Activated CD4-positive, alpha-beta T cell treated with anti-CD3 and anti-CD28 coated beads for 36 hours (primary cell): ENCODE results near the gene LAIR1. TPM values are rescaled to one million over a fixed set of nuclear protein-coding genes. Genes with fewer than 3 reads are reported as not detected.
"Not testable (repeated sequence)": the region's sequence is repeated elsewhere in the genome, so short reads cannot be mapped to it uniquely, and the experiment has no call there.

Experiments used
- ATAC-seq: fragments of 200-7000 bp; cut with Tn5 transposase; one replicate; pipeline ENCODE4 v1.10.0; 2021; ENCODE audit warnings: mild to moderate bottlenecking, moderate library complexity
- CTCF ChIA-PET: fragments of 350-600 bp; sonication (Branson Sonifier 250); formaldehyde crosslinking; loops from one replicate; lab custom pipeline; 2021; ENCODE audit warnings: antibody characterized with exemption; lab: Charles Lee
- POLR2A ChIA-PET: fragments of 350-600 bp; sonication (Branson Sonifier 250); formaldehyde crosslinking; loops from one replicate; lab custom pipeline; 2021; ENCODE audit warnings: antibody characterized with exemption, inconsistent platforms; lab: Charles Lee
- DNase-seq: peaks from one replicate; pipeline ENCODE4 v3.0.0-alpha.2; 2020
- H3K27ac Mint-ChIP-seq: one replicate; pipeline ENCODE4 v1.8.0; 2021; ENCODE audit warnings: mixed read lengths
- H3K27me3 Mint-ChIP-seq: one replicate; pipeline ENCODE4 v1.8.0; 2021; ENCODE audit warnings: mixed read lengths
- H3K36me3 Mint-ChIP-seq: one replicate; pipeline ENCODE4 v1.8.0; 2021; ENCODE audit warnings: low read depth, mixed read lengths
- H3K4me1 Mint-ChIP-seq: one replicate; pipeline ENCODE4 v1.8.0; 2021; ENCODE audit warnings: mixed read lengths
- H3K4me3 Mint-ChIP-seq: one replicate; pipeline ENCODE4 v1.8.0; 2021; ENCODE audit warnings: mild to moderate bottlenecking, moderate library complexity, mixed read lengths
- H3K9me3 Mint-ChIP-seq: one replicate; pipeline ENCODE4 v1.8.0; 2021; ENCODE audit warnings: low read depth, mixed read lengths
- intact Hi-C, 2 experiments: fragments of 100-400 bp; cut with DNase I in 1 of 2; cut with micrococcal nuclease in 1 of 2; formaldehyde crosslinking; loops; one replicate each; pipeline versions ENCODE4 v1.14.2 to v1.15.1; 2022 to 2024; cut with DNase I, micrococcal nuclease
- total RNA-seq, 2 experiments: library from RNA; stranded (reverse); gene quantifications; one replicate each; pipeline ENCODE4 v1.2.3, GENCODE V29; 2021

Gene LAIR1
- total RNA-seq, 2 experiments from 2014 or later = 3.5 to 4.7 TPM

GRCh38 chr19:54328781-54329180 lies 36.0 kb downstream of the LAIR1 start:
- CTCF ChIA-PET = interaction anchor here (2.8 kb wide), 1 partner anchor 61 kb away, joined by 28 read pairs; no protein-coding TSS in a partner anchor
- intact Hi-C loops, H3K9me3 Mint-ChIP-seq, POLR2A ChIA-PET, H3K4me3 Mint-ChIP-seq, H3K27ac Mint-ChIP-seq, H3K27me3 Mint-ChIP-seq, H3K36me3 Mint-ChIP-seq, ATAC-seq, DNase-seq: not testable (repeated sequence)
- H3K4me1 Mint-ChIP-seq = peaks cover 19% of the 10 kb centered on the region

GRCh38 chr19:54325631-54326030 lies 39.1 kb downstream of the LAIR1 start:
- H3K36me3 Mint-ChIP-seq = no peaks in the 10 kb centered on the region
- POLR2A ChIA-PET = no interaction called here
- peaks cover 19% of the 10 kb centered on the region for H3K4me1 Mint-ChIP-seq
- DNase-seq (no peak), ATAC-seq (no peak)
- intact Hi-C loops = loop anchor here (1.0 kb wide), 2 partner anchors 29 to 66 kb away; no protein-coding TSS in a partner anchor
- H3K9me3 Mint-ChIP-seq = no peaks in the 10 kb centered on the region
- peaks cover 10% of the 10 kb centered on the region for H3K27me3 Mint-ChIP-seq
- no peak overlapping the region for H3K4me3 Mint-ChIP-seq
- no peak overlapping the region for H3K27ac Mint-ChIP-seq
- CTCF ChIA-PET = interaction anchor here (0.9 to 2.5 kb wide), 3 partner anchors 61 to 126 kb away, joined by 3 to 30 read pairs (median 7); no protein-coding TSS in a partner anchor

DNA sequence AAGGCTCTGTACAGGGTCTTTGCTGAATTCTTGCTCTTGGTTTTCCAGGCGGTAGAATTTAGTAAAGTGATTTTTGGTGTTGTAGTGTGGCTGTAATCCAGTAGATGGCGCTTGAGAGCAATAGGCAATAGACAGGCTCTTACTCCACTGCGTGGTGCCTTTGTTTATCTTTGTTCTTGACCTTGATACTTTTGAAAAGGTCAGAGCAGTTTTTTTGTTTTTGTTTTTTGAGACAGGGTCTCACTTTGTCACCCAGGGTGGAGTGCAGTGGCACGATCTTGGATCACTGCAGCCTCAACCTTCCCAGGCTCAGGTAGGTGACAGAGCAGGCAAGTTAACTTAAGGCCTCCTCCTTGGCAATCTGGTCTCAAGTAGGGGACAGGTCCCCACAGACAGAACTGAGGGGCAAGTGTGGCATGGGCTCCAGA lies 39.5 kb downstream of the LAIR1 start:
- H3K9me3 Mint-ChIP-seq = no peaks in the 10 kb centered on the region
- no peak overlapping the region for H3K4me3 Mint-ChIP-seq
- peaks cover 10% of the 10 kb centered on the region for H3K27me3 Mint-ChIP-seq
- ChIA-PET CTCF (interaction anchor here (0.6 to 2.5 kb wide), 13 partner anchors 9 to 113 kb away, joined by 3 to 30 read pairs (median 5); no protein-coding TSS in a partner anchor), POLR2A (no interaction called here)
- intact Hi-C loops = loop anchor here (1.0 kb wide), 2 partner anchors 29 to 66 kb away; no protein-coding TSS in a partner anchor
- H3K36me3 Mint-ChIP-seq = no peaks in the 10 kb centered on the region
- peak; percentile 72 for ATAC-seq
- no peak overlapping the region for H3K27ac Mint-ChIP-seq
- peak; percentile 56 for DNase-seq
- H3K4me1 Mint-ChIP-seq = peaks cover 19% of the 10 kb centered on the region

- DNase-seq (no peak), ATAC-seq (no peak)
- intact Hi-C loops = no loop called here
- no peak overlapping the region for H3K4me3 Mint-ChIP-seq
- POLR2A ChIA-PET = no interaction called here
- CTCF ChIA-PET = interaction anchor here (0.6 to 2.5 kb wide), 12 partner anchors 16 to 523 kb away, joined by 3 to 30 read pairs (median 4); no protein-coding TSS in a partner anchor
- H3K4me1 Mint-ChIP-seq = peaks cover 19% of the 10 kb centered on the region
- no peaks in the 10 kb centered on the region for H3K36me3 Mint-ChIP-seq
- H3K27ac Mint-ChIP-seq = no peak overlapping the region
- peaks cover 10% of the 10 kb centered on the region for H3K27me3 Mint-ChIP-seq
- H3K9me3 Mint-ChIP-seq = no peaks in the 10 kb centered on the region
Measured at GRCh38 chr19:54324071-54324470, 40.7 kb downstream of the LAIR1 start.

DNA sequence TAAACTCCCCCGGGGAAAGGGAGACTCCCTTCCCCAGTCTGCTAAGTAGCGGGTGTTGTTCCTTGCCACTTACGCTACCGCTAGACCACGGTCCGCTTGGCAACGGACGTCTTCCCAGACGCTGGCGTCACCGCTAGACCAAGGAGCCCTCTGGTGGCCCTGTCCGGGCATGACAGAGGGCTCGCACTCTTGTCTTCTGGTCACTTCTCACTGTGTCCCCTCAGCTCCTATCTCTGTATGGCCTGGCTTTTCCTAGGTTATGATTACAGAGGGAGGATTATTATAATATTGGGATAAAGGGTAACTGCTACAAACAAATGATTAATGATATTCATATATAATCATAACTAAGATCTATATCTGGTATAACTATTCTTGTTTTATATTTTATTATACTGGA lies 41.8 kb downstream of the LAIR1 start:
- DNase-seq, CTCF ChIA-PET, intact Hi-C loops, POLR2A ChIA-PET, H3K36me3 Mint-ChIP-seq, ATAC-seq, H3K4me3 Mint-ChIP-seq, H3K27ac Mint-ChIP-seq, H3K9me3 Mint-ChIP-seq: not testable (repeated sequence)
- Mint-ChIP-seq H3K4me1 (peaks cover 13% of the 10 kb centered on the region), H3K27me3 (peaks cover 11% of the 10 kb centered on the region)

GRCh38 chr19:54322295-54322694 lies 42.4 kb downstream of the LAIR1 start:
- H3K4me3 Mint-ChIP-seq, DNase-seq, POLR2A ChIA-PET, H3K9me3 Mint-ChIP-seq, H3K4me1 Mint-ChIP-seq, H3K27ac Mint-ChIP-seq, H3K36me3 Mint-ChIP-seq, ATAC-seq, intact Hi-C loops: not testable (repeated sequence)
- peaks cover 11% of the 10 kb centered on the region for H3K27me3 Mint-ChIP-seq
- CTCF ChIA-PET = interaction anchor here (1.6 to 1.7 kb wide), 2 partner anchors 45 to 70 kb away, joined by 4 to 5 read pairs; no protein-coding TSS in a partner anchor

GRCh38 chr19:54319892-54320670 lies 44.6 kb downstream of the LAIR1 start:
- no peaks in the 10 kb centered on the region for H3K9me3 Mint-ChIP-seq
- no peak for ATAC-seq
- DNase-seq = no peak
- CTCF ChIA-PET = interaction anchor here (1.3 to 1.7 kb wide), 2 partner anchors 70 to 72 kb away, joined by 4 to 6 read pairs; no protein-coding TSS in a partner anchor
- peaks cover 11% of the 10 kb centered on the region for H3K27me3 Mint-ChIP-seq
- no peak overlapping the region for H3K4me3 Mint-ChIP-seq
- no peak overlapping the region for H3K27ac Mint-ChIP-seq
- no peaks in the 10 kb centered on the region for H3K36me3 Mint-ChIP-seq
- no peaks in the 10 kb centered on the region for H3K4me1 Mint-ChIP-seq
- intact Hi-C loops = loop anchor here in 1 of 2 experiments (2.0 kb wide), 1 partner anchor 151 kb away; no protein-coding TSS in a partner anchor
- POLR2A ChIA-PET = no interaction called here

- Mint-ChIP-seq H3K36me3 (no peaks in the 10 kb centered on the region), H3K4me1 (no peaks in the 10 kb centered on the region), H3K4me3 (no peak overlapping the region), H3K27me3 (peaks cover 6% of the 10 kb centered on the region), H3K9me3 (no peaks in the 10 kb centered on the region), H3K27ac (no peak overlapping the region)
- DNase-seq (no peak), ATAC-seq (no peak)
- CTCF ChIA-PET = no interaction called here
- POLR2A ChIA-PET = no interaction called here
- intact Hi-C loops = no loop called here
Measured at GRCh38 chr19:54319049-54319448, 45.7 kb downstream of the LAIR1 start.

GRCh38 chr19:54317965-54318240 lies 46.8 kb downstream of the LAIR1 start:
- POLR2A ChIA-PET = no interaction called here
- no peak overlapping the region for H3K4me3 Mint-ChIP-seq
- CTCF ChIA-PET = interaction anchor here (3.6 kb wide), 1 partner anchor 73 kb away, joined by 13 read pairs; no protein-coding TSS in a partner anchor
- H3K9me3 Mint-ChIP-seq = no peaks in the 10 kb centered on the region
- H3K36me3 Mint-ChIP-seq = no peaks in the 10 kb centered on the region
- H3K27me3 Mint-ChIP-seq = peaks cover 10% of the 10 kb centered on the region
- H3K27ac Mint-ChIP-seq = no peak overlapping the region
- no peak for DNase-seq
- intact Hi-C loops = no loop called here
- ATAC-seq = no peak
- no peaks in the 10 kb centered on the region for H3K4me1 Mint-ChIP-seq

DNA sequence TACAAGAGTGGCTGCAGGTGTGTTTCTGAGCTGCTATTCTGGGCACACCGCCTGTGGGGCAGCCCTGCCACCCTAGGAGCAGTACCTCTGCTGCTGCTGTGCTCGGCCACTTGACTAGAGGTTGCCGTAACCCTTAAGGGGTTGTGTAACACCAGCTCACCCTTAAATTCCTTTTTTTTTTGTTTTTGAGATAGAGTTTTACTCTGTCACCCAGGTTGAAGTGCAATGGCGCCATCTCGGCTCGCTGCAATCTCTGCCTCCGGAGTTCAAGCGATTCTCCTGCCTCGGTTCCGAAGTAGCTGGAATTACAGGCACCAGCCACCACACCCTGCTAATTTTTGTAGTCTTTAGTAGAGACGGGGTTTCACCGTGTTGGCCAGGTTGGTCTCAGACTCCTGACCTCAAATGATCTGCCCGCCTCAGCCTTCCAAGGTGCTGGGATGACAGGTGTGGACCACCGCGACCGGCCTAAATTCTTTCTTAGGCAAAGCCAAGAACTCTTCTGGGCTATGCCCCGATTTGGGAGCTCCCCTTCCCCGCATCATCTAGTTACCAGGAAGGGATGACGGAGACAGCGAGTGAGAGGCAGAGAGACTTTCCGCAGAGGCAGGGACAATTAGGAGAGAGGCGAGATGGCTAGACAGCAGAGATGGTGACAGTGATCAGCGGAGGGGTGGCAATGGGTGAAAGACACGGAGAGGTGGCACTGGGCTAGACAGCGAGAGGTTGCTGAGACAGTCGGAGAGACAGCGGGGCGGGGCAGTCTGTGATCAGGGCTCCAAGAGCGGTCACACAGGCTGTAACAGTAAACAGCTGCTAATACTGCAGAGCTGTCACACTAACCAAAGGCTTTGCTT lies 47.4 kb downstream of the LAIR1 start:
- H3K36me3 Mint-ChIP-seq = no peaks in the 10 kb centered on the region
- no peak for DNase-seq
- H3K4me3 Mint-ChIP-seq = no peak overlapping the region
- intact Hi-C loops = no loop called here
- H3K9me3 Mint-ChIP-seq = no peaks in the 10 kb centered on the region
- no peak overlapping the region for H3K27ac Mint-ChIP-seq
- ChIA-PET POLR2A (no interaction called here), CTCF (interaction anchor here (3.6 kb wide), 1 partner anchor 74 kb away, joined by 13 read pairs; no protein-coding TSS in a partner anchor)
- peaks cover 13% of the 10 kb centered on the region for H3K27me3 Mint-ChIP-seq
- no peaks in the 10 kb centered on the region for H3K4me1 Mint-ChIP-seq
- no peak for ATAC-seq

GRCh38 chr19:54316746-54317107 lies 48.0 kb downstream of the LAIR1 start:
- Mint-ChIP-seq H3K27ac (no peak overlapping the region), H3K4me1 (no peaks in the 10 kb centered on the region), H3K9me3 (no peaks in the 10 kb centered on the region), H3K4me3 (no peak overlapping the region), H3K27me3 (peaks cover 13% of the 10 kb centered on the region), H3K36me3 (no peaks in the 10 kb centered on the region)
- ChIA-PET CTCF (interaction anchor here (3.6 kb wide), 1 partner anchor 74 kb away, joined by 13 read pairs; no protein-coding TSS in a partner anchor), POLR2A (no interaction called here)
- DNase-seq (no peak), ATAC-seq (no peak)
- intact Hi-C loops = no loop called here
